ENCODE measurements around the gene ZKSCAN3.
A peak's percentile ranks its signal among the peaks of the same experiment; 100 is the strongest.
"Not testable (repeated sequence)": the region's sequence is repeated elsewhere in the genome, so short reads cannot be mapped to it uniquely, and the experiment has no call there.

ZKSCAN3 gene

DNA sequence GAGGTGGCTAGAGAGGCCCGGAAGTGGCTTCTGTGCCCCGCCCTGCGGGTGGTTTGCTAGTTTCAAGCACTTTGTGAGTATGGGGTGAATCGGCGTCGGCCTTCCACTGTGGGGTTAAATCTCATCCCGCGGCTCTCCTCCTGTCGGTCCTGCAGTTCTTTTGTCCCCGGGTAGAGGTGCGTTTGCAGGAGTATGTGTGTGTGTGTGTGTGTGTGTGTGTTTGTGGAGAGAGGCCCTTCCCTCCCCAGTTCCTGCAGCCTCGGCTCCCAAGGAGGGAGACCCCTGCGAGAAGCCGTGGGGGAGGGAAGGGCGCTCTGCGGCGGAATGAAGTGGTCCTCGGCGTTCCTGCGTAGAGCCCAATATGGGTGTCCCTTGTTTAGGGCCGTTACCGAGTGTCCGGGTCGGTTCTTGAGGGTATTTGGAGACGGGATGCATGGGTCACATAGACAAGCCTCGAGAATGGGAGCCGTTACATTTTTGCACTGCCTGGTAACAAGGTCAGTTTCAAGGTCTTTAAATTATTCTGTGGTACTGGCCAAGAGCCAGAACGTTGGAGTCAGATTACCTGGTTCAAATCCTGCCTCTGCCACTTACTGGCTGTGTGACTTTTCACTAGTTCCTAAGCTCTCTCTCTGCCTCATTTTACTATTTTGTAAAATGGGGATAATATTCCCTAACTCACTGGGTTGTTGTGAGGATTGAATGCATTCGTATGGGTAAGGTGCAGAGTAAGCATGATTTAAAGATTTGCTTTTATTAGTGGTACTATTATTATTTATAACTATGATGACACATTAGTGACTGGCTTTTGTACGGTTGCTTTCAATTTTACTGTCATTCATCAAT is at the start of gene ZKSCAN3:
TSS of gene ZKSCAN3 (plus strand) at position 56 of the 846 bp plus-strand sequence. CDS start 9,640 bp downstream, outside the sequence.
- peak; percentile 63 to 71 for DNase-seq

DNA sequence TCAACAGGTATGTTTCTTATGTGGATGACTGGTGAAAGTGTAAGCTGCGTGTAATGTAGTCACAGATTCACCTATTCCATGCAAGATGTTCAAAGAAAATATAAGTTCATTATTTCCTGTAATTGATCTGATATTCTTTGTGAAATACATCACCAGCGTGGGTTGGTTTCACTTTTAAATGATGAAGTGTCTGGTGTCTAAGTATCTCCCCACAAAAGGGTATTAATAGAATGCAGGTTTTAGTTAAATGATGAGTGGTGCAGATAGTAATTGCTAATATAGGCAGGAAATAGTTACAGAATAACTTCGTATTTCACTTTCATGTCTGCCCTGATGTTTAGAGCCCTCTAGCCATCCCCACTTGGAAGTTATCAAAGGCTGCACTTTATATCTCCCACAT is 46.2 kb upstream of the ZKSCAN3 start:
- no peak for DNase-seq

DNA sequence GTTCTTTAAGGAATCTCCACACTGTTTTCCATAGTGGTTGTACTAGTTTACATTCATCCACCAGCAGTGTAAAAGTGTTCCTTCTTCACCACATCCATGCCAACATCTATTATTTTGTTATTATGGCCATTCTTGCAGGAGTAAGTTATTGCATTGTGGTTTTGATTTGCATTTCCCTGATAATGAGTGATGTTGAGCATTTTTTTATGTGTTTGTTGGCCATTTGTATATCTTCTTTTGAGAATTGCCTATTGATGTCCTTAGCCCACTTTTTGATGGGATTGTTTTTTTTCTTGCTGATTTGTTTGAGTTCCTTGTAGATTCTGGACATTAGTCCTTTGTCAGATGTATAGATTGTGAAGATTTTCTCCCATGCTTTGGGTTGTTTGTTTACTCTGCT is 43.4 kb upstream of the ZKSCAN3 start:
- DNase-seq, result not testable (repeated sequence)

DNA sequence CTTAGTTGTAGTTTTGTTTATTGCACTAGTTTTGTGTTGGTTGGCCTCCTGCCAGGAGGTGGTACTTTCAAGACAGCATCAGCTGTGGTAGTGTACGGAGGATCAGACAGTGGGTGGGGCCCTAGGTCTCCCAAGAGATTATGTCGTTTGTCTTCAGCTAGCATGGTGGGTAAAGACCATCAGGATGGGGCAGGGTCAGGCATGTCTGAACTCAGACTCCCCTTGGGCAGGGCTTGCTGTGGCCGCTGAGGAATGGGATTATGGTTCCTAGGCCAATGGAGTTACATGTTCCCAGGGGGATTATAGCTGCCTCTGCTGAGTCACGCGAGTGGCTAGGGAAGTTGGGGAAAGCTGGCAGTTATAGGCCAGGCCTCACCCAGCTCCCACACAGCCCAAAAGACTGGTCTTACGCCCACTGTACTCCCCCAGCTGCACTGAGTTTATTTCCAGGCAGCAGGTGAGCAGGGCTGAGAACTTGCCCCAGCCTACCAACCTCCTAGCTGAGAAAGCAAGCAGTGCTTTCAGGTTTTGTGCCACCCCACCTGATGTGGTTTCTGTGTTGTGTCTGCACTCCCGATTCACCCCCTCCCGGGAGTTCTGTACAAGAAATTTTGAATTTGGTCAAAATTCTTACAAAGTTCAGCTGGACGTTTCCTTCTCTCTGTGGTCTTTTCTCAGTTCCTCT is 38.5 kb upstream of the ZKSCAN3 start:
- no peak for DNase-seq

DNA sequence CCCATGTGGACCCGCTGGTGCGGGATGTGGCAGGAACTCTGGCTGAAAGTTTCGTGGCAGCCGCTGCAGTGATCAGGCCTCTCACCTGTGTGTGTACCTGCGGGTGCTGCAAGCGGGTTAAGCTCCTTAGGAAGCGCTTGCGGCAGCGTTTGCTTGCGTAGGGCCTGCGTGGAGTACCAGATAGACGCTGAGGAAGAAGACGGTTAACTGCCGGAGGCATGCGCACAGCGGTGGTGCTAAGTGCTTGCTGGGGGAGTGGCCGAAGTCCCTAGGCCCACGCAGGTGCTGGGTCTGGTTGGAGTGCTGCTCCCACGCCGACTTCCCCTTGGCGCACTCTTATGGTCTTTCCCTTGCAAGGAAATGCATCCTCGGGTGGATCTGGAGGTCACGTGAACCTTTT is 36.8 kb upstream of the ZKSCAN3 start:
- no peak for DNase-seq

DNA sequence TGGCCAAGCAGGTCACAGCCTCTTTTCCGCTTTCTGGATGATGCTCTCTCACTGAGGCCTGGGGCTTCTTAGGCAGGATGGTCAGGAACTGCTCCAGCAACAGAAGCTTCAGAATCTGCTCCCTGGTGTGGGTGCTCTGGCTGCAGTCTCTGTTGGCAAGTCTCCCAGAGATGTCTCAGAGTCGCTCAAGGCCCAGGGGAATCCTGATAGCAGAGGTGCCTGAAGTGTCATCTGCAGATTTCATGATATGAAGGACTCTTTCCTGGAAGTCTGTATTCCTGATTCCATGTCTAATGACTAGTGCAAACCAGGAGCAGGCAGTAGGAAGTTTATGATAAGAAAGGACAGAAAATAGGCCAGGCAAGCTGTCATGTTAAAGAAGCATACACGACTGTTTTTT is 34.1 kb upstream of the ZKSCAN3 start:
- DNase-seq, result no peak

DNA sequence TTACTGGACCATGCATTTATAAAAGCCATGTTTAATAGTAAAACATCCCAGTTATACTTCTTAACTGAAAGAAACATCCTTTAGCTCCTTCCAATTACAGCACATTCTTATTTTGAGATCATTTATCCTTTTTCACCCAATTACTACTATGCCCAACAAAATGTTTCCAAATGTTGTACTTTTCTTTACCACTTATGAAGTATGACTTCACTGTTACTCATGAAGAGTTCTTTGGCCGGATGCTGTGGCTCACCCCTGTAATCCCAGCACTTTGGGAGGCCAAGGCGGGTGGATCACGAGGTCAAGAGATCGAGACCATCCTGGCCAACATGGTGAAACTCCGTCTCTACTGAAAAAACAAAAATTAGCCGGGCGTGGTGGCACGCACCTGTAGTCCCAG is 31.9 kb upstream of the ZKSCAN3 start:
- not testable (repeated sequence) for DNase-seq

DNA sequence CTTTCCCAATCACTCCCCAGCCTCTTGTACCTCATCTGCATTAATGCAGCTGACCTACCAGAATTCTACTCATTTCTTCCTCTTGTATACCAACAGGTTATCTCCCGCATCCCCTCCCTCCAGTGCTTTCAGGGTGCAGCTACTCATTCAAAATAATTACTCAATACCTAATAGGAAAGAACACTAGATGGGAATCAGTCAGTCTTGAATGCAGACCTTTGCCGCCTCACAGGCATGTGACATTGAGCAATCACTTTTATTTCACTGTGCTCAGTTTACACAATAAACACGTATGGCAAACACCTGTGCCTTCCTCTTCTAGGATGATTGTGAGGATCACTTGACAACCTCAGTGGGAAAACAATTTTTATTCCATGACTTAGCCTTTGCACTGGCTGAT is 27.1 kb upstream of the ZKSCAN3 start:
- no peak for DNase-seq

DNA sequence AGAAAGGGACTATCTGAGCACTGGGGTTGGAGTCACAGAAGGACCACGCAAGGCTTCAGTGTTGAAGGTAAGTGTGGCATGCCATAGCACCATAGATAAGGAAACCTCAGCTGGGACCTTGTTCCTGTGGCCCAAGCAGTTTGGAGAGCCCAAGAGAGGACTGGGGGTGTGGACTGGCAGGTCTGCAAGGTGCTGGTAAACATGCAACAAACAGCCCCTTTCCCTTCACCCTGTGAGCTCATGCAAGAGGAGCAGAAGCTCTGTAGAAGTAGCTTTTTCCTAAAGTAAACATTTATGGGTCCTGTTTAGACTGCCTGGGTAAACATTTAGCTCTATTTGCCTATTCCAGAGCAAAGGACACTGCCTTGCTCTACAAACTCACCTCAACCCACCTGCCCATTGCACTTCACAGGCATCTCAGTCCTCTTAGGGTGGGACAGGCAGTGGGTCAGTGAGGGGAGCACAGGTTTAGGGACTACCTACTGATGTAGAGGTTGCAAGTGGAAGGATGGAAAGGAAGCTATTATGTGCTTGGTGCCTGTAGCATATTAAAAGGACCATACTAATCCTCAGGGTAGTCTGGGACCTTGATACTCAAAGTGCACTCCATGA is 25.8 kb upstream of the ZKSCAN3 start:
- DNase-seq, result no peak

DNA sequence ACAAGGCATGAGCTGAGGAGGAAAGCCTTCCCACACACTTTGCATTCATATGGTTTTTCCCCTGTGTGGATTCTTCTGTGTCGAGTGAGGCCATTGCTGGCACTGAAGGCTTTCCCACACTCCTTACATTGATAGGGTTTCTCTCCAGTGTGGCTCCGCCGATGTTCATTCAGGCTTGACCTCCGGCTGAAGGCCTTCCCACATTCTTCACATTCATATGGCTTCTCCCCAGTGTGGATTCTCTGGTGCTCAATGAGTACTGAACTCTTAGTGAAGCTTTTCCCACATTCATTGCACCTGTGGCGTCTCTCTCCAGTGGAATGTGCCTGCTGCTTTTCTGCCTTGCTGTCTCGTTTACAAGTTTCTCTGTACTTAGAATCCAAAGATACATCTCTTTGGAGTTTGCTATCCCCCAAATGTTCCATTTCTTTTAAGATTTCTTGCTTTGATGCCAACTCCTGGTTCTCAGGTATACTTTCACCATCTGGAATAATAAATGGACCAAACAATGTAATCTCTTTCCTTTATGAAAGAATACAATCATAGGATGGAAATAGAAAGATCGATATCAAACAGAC is 23.3 kb upstream of the ZKSCAN3 start:
- DNase-seq, result no peak

DNA sequence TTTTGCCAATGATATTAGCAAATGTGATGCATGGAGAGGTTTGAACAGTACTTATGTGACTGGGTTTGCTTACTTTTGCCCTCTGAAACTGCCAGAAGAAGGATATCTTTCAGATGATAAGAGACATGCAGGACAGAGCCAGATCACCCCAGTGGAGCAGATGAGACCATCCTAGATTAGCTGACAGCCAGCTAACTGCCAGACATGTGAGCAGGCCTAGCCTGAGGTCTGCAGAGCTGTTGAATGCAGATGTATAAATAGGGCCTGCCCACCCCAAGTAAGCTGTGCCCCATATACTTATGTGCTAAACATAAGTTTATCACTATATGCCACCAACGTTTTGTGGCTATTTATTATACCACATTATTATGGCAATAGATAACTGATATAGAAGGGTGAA is 19.7 kb upstream of the ZKSCAN3 start:
- DNase-seq, result no peak

DNA sequence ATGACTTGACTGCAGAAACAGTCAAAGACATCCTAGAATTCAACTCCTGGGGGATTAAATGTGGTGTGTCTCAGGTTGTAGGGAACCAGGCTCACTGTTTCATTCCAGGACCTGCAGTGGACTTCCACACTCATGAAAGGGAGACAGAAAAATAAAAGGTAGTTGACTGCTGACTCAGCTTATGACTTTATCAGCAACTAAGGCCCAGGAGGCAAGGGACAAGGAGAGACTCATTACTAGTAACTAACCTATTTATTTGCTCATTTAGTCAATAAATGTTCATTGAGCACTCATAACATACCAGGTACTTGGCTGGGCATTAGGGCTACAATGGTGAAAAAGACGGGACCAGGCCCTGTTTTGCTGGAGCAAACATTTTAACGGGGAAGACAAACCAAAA is 16.7 kb upstream of the ZKSCAN3 start:
- DNase-seq, result no peak

DNA sequence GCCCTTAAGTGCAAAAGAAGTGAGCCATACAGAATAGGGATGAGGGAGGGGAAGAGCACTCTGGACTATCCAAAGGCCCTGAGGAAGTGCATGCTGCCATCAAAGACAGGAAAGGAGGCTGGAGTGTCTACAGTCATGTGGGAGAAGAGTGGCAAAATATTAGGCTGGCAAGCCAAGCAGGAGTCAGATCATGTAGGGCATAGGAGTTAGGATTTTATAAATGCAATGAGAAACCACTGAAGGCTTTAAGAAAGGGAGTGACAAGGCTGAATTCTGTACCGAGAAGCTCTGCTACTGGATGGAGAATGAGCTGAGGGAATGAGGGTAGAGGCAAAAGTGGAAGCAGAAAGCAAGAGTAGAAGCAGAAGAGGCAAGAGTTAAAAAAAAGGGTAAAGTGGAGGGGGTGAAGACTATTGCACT is 16.1 kb upstream of the ZKSCAN3 start:
- no peak for DNase-seq

DNA sequence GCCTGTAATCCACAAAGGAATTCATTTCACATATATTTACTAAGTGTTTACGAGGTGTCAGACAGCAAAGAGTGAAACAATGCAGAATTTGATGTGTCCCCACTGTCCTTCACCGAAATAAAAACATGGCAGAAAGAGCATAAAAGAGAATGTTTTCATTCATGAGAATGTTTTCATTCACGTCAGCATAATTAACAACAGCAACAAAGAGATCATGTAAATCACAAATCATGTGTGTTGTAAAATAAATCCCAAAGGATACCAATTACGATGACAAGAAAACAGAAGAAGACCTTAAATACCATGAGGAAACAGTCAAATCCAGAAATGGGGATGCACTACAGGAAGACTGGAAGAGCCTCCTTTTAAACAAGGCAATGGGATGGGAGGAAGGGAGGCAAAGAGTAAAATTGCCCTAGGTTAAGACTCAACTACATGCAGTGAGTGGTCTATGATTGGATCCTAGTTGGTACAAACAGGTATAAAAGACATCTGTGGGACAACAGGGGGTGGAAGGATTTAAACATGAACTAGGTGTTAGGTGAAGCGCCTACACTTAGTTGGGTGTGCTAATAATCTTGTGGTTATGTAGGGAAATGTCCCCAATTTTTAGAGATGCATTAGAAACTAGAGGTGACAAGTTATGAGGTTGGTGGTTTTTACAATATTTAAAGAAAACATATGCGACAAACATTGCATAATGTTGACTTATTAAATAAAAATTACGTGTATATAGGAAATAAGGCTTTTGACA is 15.3 kb upstream of the ZKSCAN3 start:
- no peak for DNase-seq

DNA sequence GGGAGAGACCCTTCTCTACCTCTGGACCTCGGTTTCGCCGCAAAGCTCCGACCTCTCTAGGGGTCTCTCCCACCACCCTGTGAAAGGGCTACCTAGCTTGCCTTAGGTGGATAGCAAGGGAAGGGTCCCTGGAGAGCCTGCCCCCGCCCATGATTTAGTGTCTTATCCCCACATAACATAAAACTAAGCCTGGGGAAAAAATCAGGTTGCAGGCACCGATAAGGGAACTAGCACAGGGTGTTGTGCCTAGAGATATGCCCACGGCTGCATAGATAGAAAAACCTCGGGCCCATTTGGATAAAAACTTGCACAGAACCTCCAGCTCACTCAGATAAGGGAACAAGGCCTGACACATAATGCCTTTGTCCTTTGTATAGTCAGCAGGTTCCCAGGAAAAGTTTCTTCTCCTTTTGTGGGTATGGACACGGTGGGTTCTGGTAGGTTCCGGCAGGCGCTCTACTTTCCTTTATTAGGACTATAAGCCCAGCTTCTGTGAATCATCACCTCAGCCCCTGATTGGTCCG is 14.6 kb upstream of the ZKSCAN3 start:
- no peak for DNase-seq

DNA sequence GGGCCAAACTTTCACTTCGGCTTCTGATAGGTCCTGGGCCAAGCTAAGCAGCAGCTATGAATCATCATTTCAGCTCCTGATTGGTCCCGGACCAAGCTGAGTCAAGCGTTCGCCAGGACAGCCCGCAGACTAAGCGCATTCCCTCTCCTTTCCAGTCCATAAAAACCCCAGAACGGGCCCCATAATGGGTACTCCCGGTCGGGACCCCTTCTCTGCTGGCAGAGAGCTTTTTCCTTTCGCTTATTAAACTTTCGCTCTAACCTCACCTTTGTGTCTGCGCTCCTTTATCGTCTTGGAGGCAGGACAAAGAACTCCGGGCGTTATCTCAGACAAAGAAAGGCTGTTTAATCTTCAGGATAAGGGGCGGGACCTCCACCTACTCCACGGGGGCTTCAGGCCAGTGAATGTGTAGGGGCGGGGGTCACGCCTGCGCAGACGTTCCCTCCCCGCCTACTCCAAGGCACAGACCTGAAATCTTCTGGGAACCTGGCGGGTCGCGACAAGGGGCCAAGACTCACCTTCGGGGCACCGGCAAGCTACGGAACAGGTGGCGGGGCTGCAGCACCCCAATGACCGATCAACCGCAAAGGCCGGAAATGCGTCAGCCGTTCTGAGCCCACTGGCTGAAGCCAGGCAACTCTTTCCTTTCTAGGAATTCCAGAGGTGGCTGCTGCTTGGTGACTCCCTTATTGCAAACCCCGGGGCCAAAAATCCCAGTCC is 14.0 kb upstream of the ZKSCAN3 start, which contains the start of gene ZSCAN31:
TSS of gene ZSCAN31 (minus strand) at position 585 of the 720 bp plus-strand sequence. CDS start 6,465 bp downstream, outside the sequence.
- peak; percentile 67 to 88 for DNase-seq

DNA sequence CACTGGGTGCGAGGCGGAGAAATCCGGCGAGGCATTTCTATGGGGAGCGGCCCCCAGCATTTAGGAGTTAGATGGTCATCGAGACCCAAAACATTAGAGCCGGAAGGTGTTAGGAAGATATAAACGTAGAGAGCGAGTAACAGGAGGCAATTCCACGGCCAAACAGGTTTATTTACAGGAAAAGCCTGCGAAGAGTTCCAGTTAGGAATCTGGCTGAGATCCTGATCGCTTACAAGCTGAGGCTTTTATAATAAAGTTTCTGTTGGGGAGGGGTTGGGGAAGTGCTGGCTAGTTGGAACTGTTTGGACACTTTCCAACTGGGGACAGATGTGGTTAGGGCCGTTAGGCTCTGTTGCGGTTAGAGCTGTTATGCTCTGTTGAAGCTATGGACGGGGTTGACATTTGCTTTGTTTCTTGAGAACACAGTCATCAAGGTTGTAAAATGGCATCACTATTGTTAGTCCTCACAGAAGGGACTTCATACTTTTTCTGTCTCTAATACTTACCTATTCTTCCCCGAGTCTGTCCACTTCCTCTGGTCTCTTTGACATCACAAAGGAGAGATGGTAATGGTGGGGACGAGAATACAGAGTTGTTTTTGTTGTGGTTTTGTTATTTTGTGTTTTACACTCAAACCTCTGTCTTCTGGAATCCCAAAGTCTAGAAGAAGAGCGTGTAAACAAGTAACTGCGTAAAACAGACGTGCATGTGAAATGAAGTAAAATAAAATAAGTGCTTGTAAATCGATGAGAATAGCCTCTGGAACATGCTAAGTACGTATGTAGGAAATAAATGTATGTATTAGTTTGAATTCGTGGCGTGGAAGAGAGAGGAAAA is 13.2 kb upstream of the ZKSCAN3 start:
- peak; percentile 36 to 53 for DNase-seq

DNA sequence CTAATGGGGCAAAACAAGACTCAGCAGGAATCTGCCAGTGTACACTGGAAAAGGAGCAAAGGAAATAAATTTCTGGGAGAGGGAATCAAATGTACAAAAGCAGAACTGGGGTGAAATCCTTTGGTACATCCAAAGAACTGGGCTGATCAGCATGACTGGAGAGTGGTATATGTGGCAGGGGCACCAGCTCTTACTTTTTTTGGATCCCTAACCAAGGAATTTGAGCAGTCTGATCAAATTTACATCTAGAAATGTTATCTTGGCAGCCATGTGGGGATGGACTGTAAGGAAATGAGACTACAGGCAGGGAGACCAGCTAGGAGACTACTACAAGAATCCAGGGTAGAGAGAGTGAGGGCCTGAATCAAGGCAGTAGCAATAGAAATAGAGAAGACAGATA is 12.6 kb upstream of the ZKSCAN3 start:
- no peak for DNase-seq

DNA sequence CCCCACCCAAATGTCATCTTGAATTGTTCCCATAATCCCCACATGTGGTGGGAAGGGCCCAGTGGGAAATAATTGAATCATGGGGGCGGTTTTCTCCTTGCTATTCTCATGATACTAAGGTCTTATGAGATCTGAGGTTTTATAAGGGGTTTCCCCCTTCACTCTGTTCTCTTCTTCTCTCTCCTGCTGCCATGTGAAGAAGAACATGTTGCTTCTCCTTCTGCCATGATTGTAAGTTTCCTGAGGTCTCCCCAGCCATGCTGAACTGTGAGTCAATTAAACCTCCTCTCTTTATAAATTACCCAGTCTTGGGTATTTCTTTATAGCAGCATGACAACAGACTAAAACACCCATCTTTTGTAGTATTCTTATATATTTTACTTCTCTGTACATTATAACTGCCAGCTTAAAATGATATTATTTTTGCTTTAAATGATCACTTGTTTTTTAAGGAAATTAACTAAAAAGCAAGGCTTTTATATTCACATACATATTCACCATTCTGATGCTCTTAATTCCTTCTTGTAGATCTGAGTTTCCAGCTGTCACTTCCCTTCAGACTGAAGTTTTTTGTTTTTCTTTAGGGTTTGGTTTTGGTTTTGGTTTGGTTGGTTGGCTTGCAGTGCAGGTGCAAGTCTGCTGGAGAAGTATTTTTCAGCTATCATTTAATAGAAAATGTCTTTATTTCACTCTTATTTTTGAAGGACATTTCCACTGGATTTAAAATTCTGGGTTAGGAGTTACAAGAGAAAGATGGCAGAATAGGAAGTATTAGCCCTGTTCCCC is 9.2 kb upstream of the ZKSCAN3 start:
- DNase-seq, result no peak

All from NCI-H187 (cell line).